RPMI7951 (cell line): ENCODE data around the gene ALK. TPM values are rescaled to one million over a fixed set of nuclear protein-coding genes. Genes with fewer than 3 reads are reported as not detected.

ENCODE experiments used
- DNase-seq: peaks from one replicate; pipeline ENCODE4 v3.0.0-alpha.2; 2012; ENCODE audit warnings: low read depth
- total RNA-seq: library from RNA; depleted of rRNA; stranded (reverse); fragments of >200 nt; shearing (Covaris generic); gene quantifications from 2 replicates; pipeline ENCODE4 v1.2.3, GENCODE V29; 2014

The ALK gene
- total RNA-seq, 1 experiment from 2014 or later: 0.12 TPM

DNA sequence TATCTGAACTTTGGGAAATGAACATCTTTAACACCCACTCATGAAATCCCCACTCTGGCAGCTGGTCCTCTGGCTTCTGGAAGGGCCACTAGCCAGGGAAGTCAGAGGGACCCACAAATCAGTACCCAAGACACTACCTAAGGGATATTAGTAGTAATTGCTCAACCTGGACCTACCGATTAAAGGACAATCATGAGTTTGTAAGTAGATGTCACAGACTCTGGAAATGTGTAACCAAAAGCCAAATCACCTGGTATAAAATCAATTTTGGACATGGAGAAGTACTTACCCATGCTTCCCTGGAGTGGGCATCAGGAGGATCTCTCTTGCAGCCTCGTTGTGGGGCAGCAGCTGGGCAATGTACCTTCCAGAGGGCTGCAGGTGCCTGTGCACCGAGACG lies 389.8 kb downstream of the ALK start:
- no peak for DNase-seq

- DNase-seq: peak; percentile 47
Measured at GRCh38 chr2:29530281-29530680, 391.1 kb downstream of the ALK start.

DNA sequence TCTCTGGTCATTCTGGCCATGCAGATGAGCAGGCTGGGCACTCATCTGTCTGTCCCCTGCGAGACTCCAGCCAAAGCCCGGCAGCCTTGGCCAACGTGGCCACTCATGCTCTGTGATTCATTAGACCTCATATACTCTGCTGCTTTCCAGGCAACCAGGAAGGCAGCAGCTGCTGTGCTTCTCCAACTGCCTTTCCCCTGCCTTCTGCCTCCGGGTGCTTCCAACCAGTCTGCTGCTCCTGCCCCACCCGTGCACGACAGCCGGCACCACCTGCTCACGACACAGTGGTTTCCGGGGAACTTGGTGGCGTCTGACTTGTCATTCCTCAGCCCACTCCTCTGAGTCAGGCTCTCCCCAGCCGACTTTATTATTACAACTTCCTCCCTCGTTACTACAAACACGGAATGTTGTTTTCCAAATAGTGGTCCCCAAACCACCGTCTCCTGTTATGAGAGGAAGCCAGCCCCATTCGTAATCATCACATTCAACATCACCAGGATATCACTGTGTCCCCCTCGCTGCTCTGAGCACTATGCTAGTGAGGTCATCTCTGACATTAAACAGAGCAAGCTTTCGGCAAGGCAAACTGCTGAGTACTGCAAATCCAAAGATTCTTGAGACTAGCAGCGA lies 392.4 kb downstream of the ALK start:
- DNase-seq: peak; percentile 84

DNA sequence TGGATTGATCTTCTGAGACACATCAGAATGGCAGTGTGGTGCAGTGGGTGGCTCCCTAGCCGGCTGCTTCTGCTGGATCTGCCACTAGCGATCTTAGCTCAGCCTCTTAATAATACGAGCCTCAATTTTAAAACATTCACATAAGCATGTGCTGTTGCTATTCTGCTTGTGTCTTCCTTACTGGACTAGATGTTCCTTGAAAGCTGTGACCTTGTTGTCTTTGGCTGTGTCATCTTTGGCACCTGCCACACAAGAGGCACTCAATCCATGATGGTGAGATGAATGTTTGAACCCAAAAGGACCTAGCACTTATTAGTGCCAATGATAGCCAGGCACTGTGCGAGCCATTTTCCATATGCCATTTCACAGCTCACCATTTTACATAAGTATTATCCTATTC lies 393.0 kb downstream of the ALK start:
- no peak for DNase-seq

GRCh38 chr2:29527947-29528346 lies 393.4 kb downstream of the ALK start:
- no peak for DNase-seq

DNA sequence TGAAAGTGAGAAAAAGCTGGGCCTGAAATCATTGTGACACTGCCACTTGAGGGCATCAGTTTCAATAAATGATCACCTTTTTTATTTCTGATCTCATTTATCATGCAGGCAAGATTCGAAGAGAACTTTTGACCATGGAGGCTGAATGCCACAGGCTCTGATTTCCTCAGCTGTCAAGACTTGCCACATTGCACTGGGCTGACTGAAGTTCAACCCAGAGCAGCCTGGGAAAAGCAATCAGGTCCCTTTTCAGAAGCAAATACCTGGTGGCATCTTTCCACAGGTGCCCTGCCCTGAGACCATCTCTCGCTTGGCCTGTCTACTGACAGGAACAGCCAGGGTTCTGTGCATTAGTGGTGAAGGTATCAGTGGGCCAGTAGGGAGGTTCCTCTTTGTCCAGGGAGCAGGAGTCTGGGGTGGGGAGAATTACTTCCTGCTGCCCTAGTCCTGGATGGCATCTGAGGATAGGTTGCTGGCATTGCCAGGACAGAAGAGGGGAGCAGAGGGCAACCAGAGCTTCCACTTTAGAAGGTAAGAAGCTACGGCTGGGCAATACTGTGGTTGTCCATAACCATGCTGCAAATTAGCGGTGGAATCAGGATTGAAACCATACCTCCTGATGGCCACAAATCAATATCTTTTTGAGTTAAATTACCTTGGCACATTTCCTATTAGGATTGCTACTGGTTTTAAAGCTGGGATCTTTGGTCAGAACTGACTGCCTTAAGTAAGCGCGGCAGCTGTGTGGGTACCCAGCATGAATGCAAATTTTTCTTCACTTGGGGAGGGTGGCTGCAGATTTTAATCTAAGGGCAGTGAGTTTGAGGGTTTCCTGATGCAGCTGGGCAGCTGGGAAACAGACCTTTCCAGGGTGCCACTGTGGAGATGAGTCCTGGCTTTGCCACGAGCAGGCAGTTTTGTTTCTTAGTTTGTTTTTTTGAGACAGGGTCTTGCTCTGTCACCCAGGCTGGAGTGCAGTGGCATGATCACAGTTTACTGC lies 394.5 kb downstream of the ALK start:
- DNase-seq: no peak

DNA sequence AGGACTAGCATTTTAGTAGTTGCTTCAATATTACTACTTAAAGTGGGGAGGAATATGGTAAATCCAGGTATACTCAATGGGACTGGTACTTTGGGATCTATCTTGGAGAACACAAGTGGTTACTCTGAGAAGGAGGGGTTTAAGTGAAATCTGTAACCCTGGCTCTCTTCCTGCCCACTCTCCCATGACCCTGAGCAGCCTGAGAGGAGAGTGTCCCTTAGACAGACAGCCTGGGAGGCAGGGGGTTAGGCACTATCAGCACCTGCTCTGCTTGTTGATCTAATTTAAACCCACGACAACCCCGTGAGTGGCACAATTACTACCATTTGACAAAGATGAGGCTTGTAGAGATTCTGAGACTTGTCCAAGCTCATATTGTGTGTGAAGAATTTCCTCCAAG lies 395.5 kb downstream of the ALK start:
- no peak for DNase-seq

DNA sequence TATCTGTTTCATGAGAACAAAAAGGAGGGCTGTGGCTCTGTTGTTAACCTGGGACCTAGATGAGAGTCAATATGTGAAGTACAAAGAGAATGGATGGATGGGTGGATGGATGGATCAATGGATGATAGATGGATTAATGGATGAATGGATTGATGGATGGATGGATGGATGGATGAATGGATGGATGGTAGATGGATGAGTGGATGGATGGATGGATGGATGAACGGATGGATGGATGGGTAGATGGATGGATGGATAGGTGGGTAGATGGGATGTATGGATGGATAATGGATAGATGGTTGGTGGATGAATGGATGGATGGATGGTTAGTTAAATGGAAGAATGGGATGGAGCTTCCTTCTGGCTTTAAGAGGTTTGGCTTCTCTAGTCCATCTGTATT lies 396.7 kb downstream of the ALK start:
- DNase-seq: no peak

DNA sequence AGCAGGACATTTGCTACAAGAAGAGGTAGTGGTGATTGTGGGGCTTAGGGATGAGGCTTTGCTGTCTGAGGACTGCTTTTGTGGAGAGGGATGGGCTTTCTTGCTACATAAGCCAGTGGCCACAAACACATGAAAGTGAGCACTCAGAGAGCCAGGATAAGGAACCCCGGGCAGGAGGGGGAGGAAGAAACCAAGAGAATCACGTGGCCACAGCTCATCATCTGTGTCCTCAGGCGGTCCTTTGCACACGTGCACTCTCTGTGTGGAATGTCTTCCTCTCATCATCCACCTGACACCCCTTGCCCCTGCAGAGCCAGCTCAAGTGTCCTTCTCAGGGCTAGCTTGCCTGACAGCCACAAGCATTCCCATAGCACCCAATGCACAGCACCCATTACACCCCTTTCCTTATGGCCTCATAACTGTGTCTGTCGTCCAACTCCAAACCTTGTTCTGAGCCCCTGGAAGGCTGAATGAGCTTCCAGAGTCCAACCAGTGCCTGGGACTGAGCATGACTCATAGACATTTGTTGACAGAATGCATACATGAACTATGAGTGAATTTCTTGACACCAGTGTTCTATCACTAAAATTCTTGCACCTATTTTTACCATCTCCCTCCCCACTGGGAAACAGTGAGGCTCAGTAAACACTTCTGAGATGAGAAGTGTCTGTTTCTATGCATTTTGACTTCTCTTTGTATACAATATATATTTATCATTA lies 398.3 kb downstream of the ALK start:
- DNase-seq: peak; percentile 61

- no peak for DNase-seq
Measured at GRCh38 chr2:29520001-29520400, 401.4 kb downstream of the ALK start.

GRCh38 chr2:29519338-29519925 lies 402.0 kb downstream of the ALK start:
- no peak for DNase-seq

- no peak for DNase-seq
Measured at GRCh38 chr2:29518646-29519337, 402.6 kb downstream of the ALK start.

- no peak for DNase-seq
Measured at GRCh38 chr2:29518010-29518409, 403.4 kb downstream of the ALK start.

GRCh38 chr2:29517413-29517812 lies 404.0 kb downstream of the ALK start:
- DNase-seq: no peak

GRCh38 chr2:29516767-29517166 lies 404.6 kb downstream of the ALK start:
- DNase-seq: no peak

- DNase-seq: no peak
Measured at GRCh38 chr2:29509878-29510277, 411.5 kb downstream of the ALK start.

DNA sequence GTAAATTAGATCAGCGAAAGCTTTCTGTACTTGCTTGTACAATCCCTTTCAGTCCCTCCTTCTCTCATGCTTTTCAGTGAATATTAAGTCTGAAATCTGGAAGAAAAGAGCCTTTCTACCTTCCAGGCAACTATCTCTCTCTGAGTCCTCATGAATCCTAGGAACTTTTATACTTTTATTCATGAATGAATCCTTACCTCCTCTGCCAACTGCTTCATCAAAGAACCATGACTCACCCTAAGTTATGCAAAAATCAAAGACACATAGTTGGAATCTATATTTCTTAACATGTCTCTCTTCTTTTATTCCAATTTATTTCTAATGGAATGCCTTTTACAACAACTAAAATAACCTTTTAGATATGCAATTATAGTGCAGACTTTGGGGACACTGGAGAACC lies 412.0 kb downstream of the ALK start:
- no peak for DNase-seq

- peak; percentile 34 for DNase-seq
Measured at GRCh38 chr2:29504746-29505145, 416.6 kb downstream of the ALK start.

DNA sequence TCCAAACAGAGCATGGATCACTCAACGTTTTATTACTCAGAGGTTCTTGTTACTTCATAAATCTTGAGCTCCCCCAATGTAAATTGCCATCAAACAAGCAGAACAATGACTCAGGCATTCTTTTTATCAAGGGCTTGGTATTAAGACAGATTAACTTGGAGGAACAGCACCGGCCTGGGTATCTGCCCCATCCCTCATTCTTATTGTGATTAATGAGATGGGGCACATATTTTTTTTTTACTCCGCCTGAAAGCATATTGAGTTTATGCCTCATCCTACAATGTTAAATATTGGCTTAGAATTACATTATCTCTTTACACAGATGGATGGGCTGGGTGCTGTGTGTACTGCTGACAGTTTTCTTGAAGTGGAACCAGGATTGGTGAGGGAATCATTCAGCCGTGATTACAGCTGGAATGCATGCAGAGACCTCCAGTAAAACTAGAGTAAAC lies 418.9 kb downstream of the ALK start:
- no peak for DNase-seq

- DNase-seq: no peak
Measured at GRCh38 chr2:29497375-29497774, 424.0 kb downstream of the ALK start.

- no peak for DNase-seq
Measured at GRCh38 chr2:29496198-29496597, 425.2 kb downstream of the ALK start.
